Renal cortical epithelial cell (primary cell): ENCODE data around the gene ZNF486. TPM values are rescaled to one million over a fixed set of nuclear protein-coding genes. Genes with fewer than 3 reads are reported as not detected.
A peak's percentile ranks its signal among the peaks of the same experiment; 100 is the strongest.
"Not testable (repeated sequence)": the region's sequence is repeated elsewhere in the genome, so short reads cannot be mapped to it uniquely, and the experiment has no call there.

Source experiments
- DNase-seq: peaks from one replicate; pipeline ENCODE4 v3.0.0-alpha.2; 2011; ENCODE audit warnings: low read depth
- total RNA-seq: library from RNA; depleted of rRNA; stranded (reverse); fragments of >200 nt; gene quantifications from 2 replicates; pipeline ENCODE4 v1.2.3, GENCODE V29; 2014

ZNF486 gene
- total RNA-seq, 1 donor from 2014 or later: 38.0 TPM

DNA sequence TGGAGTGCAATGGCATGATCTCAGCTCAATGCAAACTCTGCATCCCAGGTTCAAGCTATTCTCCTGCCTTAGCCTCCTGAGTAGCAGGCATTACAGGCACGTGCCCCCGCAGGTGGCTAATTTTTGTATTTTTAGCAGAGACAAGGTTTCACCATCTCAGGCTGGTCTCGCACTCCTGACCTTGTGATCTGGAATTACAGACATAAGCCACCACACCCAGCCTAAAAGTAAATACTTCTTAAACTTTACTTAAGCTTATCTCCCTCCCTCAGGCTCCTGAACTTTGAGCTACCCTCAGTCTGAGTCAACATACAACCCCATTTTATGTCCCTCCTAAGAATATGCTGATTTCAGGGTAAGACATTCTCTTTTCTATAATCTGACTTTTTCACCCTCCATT is 66.1 kb downstream of the ZNF486 start:
- DNase-seq: no peak

DNA sequence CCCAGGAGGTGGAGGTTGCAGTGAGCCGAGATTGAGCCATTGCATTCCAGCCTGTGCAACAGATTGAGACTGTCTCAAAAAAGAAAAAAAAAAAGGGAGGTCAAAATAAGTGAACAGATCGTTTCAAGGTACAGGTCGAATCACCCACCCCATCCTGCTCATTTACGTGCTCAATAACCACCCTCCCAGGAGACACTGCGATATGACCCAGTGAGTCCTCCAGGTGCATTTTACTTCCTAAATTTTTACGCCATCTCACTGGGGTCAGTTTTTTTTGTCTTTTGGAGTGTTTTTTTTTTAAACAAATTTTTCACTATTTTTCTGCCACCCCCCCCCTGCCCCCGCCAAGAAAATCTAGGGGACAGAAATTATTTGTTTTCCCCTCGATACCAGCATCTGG is 68.1 kb downstream of the ZNF486 start:
- DNase-seq: no peak

DNA sequence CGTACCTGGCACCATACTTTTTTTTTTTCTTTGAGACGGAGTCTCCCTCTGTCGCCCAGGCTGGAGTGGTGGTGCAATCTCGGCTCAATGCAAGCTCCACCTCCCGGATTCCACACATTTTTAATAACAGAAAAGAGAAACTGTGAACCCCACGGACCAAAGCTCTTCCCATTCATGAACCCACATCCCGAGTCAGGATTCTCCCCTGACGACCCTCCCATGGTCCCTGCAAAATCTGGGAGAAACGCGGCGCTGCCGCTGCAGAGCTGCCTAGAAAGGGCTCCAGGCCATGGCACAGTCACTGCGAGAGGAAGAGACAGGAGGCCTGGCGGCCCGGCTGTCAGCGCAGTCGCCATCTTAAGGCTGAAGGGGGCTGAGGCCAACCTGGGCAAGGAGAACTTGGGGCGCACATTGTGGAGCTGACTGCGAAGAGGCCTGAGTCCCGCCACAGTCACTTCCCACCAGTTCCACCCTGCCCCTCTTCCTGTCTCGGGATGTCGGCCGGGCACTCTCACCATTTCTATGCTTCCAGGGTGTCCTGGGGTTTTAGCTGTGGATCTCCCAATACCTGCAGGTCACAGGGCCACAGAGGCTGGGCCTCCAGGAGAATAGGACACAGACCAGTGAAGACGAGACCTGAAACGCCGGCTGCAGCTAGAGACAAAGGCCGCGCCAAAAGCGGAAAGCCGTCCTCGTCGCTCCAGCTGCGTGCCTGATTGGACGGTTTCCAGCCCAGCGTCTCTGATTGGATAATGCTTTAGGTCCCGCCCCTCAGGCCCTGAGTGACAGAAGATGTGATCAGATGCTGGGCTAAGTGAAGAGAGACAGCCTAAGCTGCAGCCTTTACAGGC is 71.0 kb downstream of the ZNF486 start:
- peak; percentile 73 for DNase-seq

DNA sequence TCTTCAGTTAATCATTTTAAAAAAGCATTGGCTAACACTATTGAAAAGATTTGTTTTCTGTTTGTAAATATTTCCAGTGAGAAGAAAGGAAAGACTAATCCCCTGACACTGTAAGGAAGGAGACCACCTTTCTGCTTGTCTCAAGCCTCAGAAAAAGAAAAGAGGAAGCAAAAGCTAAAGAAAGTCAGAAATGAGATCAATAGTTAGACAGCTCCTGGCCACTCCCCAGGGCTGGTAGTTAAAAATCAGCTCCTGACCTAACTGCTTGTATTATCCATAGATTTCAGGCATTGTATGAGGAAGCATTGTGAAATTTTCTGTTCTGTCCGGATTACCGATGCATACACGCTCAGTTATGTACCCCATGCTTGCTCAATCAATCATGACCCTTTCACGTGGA is 76.6 kb downstream of the ZNF486 start:
- DNase-seq: no peak

DNA sequence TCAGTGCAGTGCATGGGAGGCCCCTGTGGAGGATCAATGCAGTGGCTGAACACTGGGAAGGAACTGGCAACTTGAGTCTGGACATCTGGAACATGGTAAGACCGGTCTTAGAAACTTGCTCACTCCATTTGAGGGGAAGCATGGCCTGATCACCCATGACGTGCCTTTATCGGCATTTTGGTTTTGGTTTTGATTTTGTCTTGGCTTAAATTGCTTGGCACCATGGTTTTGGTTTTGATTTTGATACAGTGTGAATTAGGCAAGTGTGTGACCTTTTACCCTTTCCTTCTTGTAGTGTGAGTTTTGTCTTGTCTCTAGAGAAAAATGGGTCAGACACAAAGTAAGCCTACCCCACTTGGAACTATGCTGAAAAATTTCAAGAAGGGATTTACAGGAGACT is 77.3 kb downstream of the ZNF486 start:
- no peak for DNase-seq

DNA sequence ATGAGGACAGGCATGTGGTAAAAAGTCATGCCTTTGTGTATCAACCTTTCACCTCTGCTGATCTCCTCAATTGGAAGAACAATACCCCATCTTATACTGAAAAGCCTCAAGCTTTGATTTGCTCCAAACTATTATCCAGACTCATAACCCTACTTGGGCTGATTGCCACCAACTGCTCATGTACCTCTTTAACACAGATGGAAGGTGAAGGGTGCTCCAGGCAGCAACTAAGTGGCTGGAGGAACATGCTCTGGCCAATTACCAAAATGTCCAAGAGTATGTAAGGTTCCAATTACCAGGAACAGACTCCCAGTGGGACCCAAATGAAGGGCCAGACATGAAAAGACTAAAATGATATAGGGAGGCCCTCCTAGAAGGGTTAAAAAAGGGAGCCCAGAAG is 78.3 kb downstream of the ZNF486 start:
- no peak for DNase-seq

DNA sequence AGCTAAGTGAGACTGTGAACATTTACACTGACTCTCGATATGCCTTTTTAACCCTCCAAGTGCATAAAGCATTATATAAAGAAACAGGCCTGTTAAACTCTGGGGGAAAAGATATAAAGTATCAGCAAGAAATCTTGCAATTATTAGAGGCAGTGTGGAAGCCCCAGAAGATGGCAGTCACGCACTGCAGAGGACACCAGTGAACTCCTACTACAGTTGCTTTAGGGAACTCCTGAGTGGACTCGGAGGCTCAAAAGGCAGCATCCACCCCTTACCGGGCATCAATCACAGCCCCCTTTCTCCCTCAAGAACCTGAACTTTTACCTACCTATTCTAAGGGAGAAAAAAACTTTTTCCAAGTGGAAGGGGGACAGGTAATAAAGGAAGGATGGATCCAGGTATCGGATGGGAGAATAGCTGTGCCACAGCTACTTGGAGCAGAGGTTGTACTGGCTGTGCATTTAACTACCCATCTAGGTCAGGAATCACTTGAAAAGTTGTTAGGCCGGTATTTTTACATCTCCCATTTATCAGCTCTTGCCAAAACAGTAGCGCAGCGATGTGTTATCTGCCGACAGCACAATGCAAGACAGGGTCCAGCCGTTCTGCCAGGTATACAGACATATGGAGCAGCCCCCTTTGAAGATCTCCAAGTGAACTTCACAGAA is 80.1 kb downstream of the ZNF486 start:
- no peak for DNase-seq

DNA sequence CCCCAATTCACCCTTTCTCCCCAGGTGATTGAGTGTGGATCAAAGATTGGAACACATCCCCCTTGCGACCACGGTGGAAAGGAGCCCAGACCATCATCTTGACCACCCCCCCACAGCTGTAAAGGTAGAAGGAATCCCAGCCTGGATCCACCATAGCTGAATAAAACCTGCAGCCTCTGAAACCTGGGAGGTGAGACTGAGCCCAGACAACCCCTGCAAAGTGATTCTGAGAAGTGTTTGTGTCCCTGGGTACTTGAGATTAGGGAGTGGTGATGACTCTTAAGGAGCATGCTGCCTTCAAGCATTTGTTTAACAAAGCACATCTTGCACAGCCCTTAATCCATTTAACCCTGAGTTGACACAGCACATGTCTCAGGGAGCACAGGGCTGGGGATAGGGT is 81.2 kb downstream of the ZNF486 start:
- not testable (repeated sequence) for DNase-seq

Other genes with a start within 250 kb of the ZNF486 start
- gene ZNF682, start 127.7 kb upstream of the ZNF486 start, total RNA-seq: 0.69 and 4.4 TPM in 2 replicates
- gene ZNF90, start 89.2 kb upstream of the ZNF486 start, total RNA-seq: 3.6 and 4.0 TPM in 2 replicates